Neural cell (in vitro differentiated cells): Measurements from ENCODE around the gene HS6ST3. TPM values are rescaled to one million over a fixed set of nuclear protein-coding genes. Genes with fewer than 3 reads are reported as not detected.

Experiments used
- H2AFZ ChIP-seq: fragments of 200-600, 300-800 bp; sonication (generic), shearing (Covaris generic); 2 replicates; pipeline ENCODE4 v1.6.0; 2014; ENCODE audit warnings: low read depth, mild to moderate bottlenecking, antibody characterized with exemption, low read length, moderate library complexity
- H3F3A ChIP-seq: fragments of 200-600 bp; shearing (Covaris generic); 2 replicates; pipeline ENCODE4 v1.6.1; 2016; ENCODE audit warnings: mild to moderate bottlenecking, moderate library complexity, mixed read lengths, antibody characterized with exemption, low read length; ENCODE audit not compliant: insufficient read depth, poor library complexity, severe bottlenecking
- H3K27ac ChIP-seq: fragments of 200-600, 300-800 bp; sonication (generic), shearing (Covaris generic); 2 replicates; pipeline ENCODE4 v1.5.1; 2014; ENCODE audit warnings: mild to moderate bottlenecking, low read length, moderate library complexity
- H3K27me3 ChIP-seq: fragments of 300-800, 200-600 bp; sonication (generic), shearing (Covaris generic); 2 replicates; pipeline ENCODE4 v1.6.0; 2014; ENCODE audit warnings: mild to moderate bottlenecking, low read depth, low read length, moderate library complexity; ENCODE audit not compliant: insufficient read depth
- H3K36me3 ChIP-seq: fragments of 300-800, 200-600 bp; sonication (generic), shearing (Covaris generic); 2 replicates; pipeline ENCODE4 v1.5.1; 2014; ENCODE audit warnings: mild to moderate bottlenecking, antibody characterized with exemption, low read length, moderate library complexity; ENCODE audit not compliant: insufficient read depth
- H3K4me2 ChIP-seq: fragments of 300-800, 200-600 bp; sonication (generic), shearing (Covaris generic); 2 replicates; pipeline ENCODE4 v1.6.0; 2014; ENCODE audit warnings: mild to moderate bottlenecking, low read length
- H3K4me3 ChIP-seq: fragments of 300-800, 200-600 bp; sonication (generic), shearing (Covaris generic); 2 replicates; pipeline ENCODE4 v1.5.1; 2014; ENCODE audit warnings: mild to moderate bottlenecking, low read length, moderate library complexity
- H3K79me2 ChIP-seq: fragments of 200-600 bp; shearing (Covaris generic); replicated peaks from 2 replicates; pipeline ENCODE4 v1.6.0; 2014; ENCODE audit warnings: mild to moderate bottlenecking, low read length, moderate library complexity; ENCODE audit not compliant: insufficient read depth
- H3K9ac ChIP-seq: fragments of 300-800, 200-600 bp; sonication (generic), shearing (Covaris generic); 2 replicates; pipeline ENCODE4 v1.6.1; 2016; ENCODE audit warnings: mild to moderate bottlenecking, low read length, mixed read lengths
- H3K9me2 ChIP-seq: fragments of 200-600 bp; shearing (Covaris generic); 2 replicates; pipeline ENCODE4 v1.6.1; 2016; ENCODE audit warnings: mild to moderate bottlenecking, low read length, mixed read lengths; ENCODE audit not compliant: insufficient read depth
- H3K9me3 ChIP-seq: fragments of 200-600, 300-800 bp; sonication (generic), shearing (Covaris generic); 2 replicates; pipeline ENCODE4 v1.6.1; 2016; ENCODE audit warnings: mild to moderate bottlenecking, mixed run types, low read length, moderate library complexity, mixed read lengths
- H4K20me1 ChIP-seq: fragments of 200-600 bp; shearing (Covaris generic); 2 replicates; pipeline ENCODE4 v1.6.1; 2016; ENCODE audit warnings: mild to moderate bottlenecking, mixed run types; ENCODE audit not compliant: insufficient read depth
- EP300 ChIP-seq: fragments of 450-650 bp; conservative IDR thresholded peaks from 2 replicates; pipeline ENCODE4 v1.6.1; 2014; ENCODE audit warnings: antibody characterized with exemption, mild to moderate bottlenecking, moderate library complexity; ENCODE audit not compliant: poor library complexity, severe bottlenecking
- EZH2 ChIP-seq: fragments of 200-600, 300-800 bp; shearing (Covaris generic), sonication (generic); IDR thresholded peaks from 2 replicates; pipeline ENCODE4 v1.6.1; 2014; ENCODE audit warnings: antibody characterized with exemption, low read length, borderline replicate concordance, mild to moderate bottlenecking; ENCODE audit not compliant: insufficient read depth, poor library complexity, severe bottlenecking
- MXI1 ChIP-seq: fragments of 450-650 bp; conservative IDR thresholded peaks from 2 replicates; pipeline ENCODE4 v1.6.1; 2014; ENCODE audit warnings: antibody characterized with exemption, mild to moderate bottlenecking; ENCODE audit not compliant: poor library complexity, severe bottlenecking
- POLR2AphosphoS5 ChIP-seq: IDR thresholded peaks from 2 replicates; pipeline ENCODE4 v1.6.1; 2012
- RAD21 ChIP-seq: fragments of 450-650 bp; conservative IDR thresholded peaks from 2 replicates; pipeline ENCODE4 v1.6.1; 2014; ENCODE audit warnings: antibody characterized with exemption, mild to moderate bottlenecking, moderate library complexity
- SMC3 ChIP-seq: fragments of 450-650 bp; conservative IDR thresholded peaks from 2 replicates; pipeline ENCODE4 v1.6.1; 2014; ENCODE audit warnings: antibody characterized with exemption, mild to moderate bottlenecking, moderate library complexity; ENCODE audit not compliant: poor library complexity
- TAF1 ChIP-seq: IDR thresholded peaks from 2 replicates; pipeline ENCODE4 v1.6.1; 2012; ENCODE audit warnings: low read depth
- polyA plus RNA-seq: library from polyadenylated mRNA; depleted of rRNA; stranded (reverse); fragments of >200 nt; gene quantifications from 2 replicates; pipeline ENCODE4 v1.2.3, GENCODE V29; 2014
- TF ChIP-seq, protein P1 (sequence below): fragments of 450-650 bp; IDR thresholded peaks from 2 replicates; pipeline ENCODE4 v1.5.1; 2014; ENCODE audit warnings: antibody characterized with exemption, mild to moderate bottlenecking, moderate library complexity; ENCODE audit not compliant: poor library complexity, severe bottlenecking
- TF ChIP-seq, protein P2 (sequence below): IDR thresholded peaks from 2 replicates; pipeline ENCODE4 v1.6.1; 2012; ENCODE audit warnings: borderline replicate concordance

The HS6ST3 gene
- polyA plus RNA-seq, 1 donor from 2014 or later = 10.9 TPM

DNA sequence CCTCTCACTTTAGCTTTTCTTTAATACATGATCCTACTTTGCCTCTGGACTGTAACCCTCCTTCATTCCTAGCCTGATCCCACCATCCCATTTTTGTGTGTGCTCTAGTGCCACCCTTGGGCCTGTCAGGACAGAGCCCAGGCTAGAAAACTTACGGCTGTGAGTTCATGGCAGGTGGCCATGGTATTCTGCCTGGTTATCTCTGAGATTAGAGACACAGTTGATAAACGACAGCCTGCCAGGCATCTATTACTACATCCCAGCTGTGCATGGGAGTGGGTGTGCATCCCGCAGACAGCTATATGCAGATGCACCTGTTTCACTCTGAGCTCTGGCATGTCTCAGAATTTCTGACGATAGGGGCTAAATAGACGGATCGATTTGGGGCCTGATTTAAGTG is 110.9 kb downstream of the HS6ST3 start:
- no peaks in the 10 kb centered on the region for H3K79me2 ChIP-seq
- H2AFZ ChIP-seq = no peak overlapping the region
- no peak overlapping the region for H3K9ac ChIP-seq
- no peak overlapping the region for H3K27ac ChIP-seq
- H3K9me3 ChIP-seq = no peaks in the 10 kb centered on the region
- H3K9me2 ChIP-seq = no peaks in the 10 kb centered on the region
- H4K20me1 ChIP-seq = no peaks in the 10 kb centered on the region
- TF ChIP-seq POLR2AphosphoS5 (no peak), EZH2 (no peak), TAF1 (no peak), RAD21 (no peak), EP300 (no peak), MXI1 (no peak), SMC3 (no peak)
- TF ChIP-seq, protein P1, sequence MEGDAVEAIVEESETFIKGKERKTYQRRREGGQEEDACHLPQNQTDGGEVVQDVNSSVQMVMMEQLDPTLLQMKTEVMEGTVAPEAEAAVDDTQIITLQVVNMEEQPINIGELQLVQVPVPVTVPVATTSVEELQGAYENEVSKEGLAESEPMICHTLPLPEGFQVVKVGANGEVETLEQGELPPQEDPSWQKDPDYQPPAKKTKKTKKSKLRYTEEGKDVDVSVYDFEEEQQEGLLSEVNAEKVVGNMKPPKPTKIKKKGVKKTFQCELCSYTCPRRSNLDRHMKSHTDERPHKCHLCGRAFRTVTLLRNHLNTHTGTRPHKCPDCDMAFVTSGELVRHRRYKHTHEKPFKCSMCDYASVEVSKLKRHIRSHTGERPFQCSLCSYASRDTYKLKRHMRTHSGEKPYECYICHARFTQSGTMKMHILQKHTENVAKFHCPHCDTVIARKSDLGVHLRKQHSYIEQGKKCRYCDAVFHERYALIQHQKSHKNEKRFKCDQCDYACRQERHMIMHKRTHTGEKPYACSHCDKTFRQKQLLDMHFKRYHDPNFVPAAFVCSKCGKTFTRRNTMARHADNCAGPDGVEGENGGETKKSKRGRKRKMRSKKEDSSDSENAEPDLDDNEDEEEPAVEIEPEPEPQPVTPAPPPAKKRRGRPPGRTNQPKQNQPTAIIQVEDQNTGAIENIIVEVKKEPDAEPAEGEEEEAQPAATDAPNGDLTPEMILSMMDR = no peak
- TF ChIP-seq, protein P2, sequence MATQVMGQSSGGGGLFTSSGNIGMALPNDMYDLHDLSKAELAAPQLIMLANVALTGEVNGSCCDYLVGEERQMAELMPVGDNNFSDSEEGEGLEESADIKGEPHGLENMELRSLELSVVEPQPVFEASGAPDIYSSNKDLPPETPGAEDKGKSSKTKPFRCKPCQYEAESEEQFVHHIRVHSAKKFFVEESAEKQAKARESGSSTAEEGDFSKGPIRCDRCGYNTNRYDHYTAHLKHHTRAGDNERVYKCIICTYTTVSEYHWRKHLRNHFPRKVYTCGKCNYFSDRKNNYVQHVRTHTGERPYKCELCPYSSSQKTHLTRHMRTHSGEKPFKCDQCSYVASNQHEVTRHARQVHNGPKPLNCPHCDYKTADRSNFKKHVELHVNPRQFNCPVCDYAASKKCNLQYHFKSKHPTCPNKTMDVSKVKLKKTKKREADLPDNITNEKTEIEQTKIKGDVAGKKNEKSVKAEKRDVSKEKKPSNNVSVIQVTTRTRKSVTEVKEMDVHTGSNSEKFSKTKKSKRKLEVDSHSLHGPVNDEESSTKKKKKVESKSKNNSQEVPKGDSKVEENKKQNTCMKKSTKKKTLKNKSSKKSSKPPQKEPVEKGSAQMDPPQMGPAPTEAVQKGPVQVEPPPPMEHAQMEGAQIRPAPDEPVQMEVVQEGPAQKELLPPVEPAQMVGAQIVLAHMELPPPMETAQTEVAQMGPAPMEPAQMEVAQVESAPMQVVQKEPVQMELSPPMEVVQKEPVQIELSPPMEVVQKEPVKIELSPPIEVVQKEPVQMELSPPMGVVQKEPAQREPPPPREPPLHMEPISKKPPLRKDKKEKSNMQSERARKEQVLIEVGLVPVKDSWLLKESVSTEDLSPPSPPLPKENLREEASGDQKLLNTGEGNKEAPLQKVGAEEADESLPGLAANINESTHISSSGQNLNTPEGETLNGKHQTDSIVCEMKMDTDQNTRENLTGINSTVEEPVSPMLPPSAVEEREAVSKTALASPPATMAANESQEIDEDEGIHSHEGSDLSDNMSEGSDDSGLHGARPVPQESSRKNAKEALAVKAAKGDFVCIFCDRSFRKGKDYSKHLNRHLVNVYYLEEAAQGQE = no peak
- no peak overlapping the region for H3K4me3 ChIP-seq
- H3K36me3 ChIP-seq = no peaks in the 10 kb centered on the region
- no peaks in the 10 kb centered on the region for H3K27me3 ChIP-seq
- H3K4me2 ChIP-seq = no peak overlapping the region
- H3F3A ChIP-seq = no peaks in the 10 kb centered on the region

DNA sequence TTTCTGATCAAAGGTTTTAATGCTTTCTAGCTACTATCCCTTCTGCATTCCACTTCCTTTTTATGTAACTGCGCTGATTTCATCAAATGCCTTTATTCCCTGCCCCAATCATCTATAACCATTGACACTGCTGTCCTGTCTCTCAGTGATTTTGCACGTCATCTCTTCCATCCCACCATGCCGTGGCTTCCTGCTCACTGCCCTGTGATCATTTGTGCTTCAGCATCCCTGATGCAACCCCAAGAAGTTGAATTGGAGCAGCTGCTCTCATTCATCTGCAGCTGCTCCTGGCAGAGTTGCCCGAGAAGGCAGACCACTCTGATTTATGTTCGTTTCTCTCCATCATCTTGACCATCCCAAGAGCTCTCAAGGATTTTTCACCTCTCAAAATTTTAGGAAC is 112.4 kb downstream of the HS6ST3 start:
- Histone ChIP-seq H3K9me2 (no peaks in the 10 kb centered on the region), H3K4me2 (no peak overlapping the region), H3K27me3 (no peaks in the 10 kb centered on the region), H3K9me3 (no peaks in the 10 kb centered on the region), H3K9ac (no peak overlapping the region), H3K27ac (no peak overlapping the region), H3K4me3 (no peak overlapping the region), H4K20me1 (no peaks in the 10 kb centered on the region), H2AFZ (no peak overlapping the region), H3K79me2 (no peaks in the 10 kb centered on the region), H3K36me3 (no peaks in the 10 kb centered on the region), H3F3A (no peaks in the 10 kb centered on the region)
- TF ChIP-seq, protein P1 = no peak
- TF ChIP-seq RAD21 (no peak), EP300 (no peak), TAF1 (no peak), POLR2AphosphoS5 (no peak), EZH2 (no peak), SMC3 (no peak), MXI1 (no peak)
- TF ChIP-seq, protein P2 = no peak
